NCI-H1417 treated with DMSO at 0.1 percent for 48 hours (cell line): ENCODE results near the gene KIF22.

Experiments
- DNase-seq: peaks from one replicate; lab custom pipeline; 2025; lab: John Stamatoyannopoulos, UW

Gene KIF22

DNA sequence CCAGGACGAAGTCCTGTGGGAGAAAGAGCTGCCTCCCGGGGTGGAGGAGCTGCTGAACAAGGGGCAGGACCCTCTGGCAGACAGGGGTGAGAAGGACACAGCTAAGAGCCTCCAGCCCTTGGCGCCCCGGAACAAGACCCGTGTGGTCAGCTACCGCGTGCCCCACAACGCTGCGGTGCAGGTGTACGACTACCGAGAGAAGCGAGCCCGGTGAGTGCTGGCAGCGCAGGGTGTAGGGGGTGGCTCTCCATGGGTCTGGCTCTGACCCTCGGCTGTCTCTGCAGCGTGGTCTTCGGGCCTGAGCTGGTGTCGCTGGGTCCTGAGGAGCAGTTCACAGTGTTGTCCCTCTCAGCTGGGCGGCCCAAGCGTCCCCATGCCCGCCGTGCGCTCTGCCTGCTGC is 51.1 kb downstream of the KIF22 start:
- DNase-seq, result no peak

DNA sequence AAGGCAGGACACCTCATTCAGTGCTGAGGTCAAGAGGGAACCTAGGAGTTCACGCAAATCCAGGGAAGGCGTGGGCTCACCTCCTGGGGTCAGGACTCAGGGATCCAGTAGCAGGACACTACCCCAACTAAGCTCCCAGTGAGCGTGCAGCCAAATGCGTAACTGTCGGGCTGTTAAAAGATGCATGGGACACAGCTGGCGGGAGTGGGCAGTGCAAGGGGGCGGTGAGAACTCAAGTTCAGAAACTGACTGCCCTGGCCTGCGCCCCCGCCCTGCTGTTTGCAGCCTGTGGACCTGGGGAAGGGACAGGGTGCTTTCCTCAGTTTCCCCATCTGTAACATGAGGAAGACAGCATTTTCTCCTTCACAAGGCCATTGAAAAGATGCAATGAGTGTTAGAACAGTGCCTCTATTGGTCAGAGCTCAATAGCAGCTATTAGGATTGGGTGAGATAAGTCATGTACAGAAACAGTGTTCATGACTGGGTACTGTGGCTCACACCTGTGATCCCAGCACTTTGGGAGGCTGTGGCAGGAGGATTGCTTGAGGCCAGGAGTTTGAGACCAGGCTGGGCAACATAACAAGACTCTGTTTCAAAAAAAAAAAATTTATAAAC is 52.3 kb downstream of the KIF22 start:
- no peak for DNase-seq

DNA sequence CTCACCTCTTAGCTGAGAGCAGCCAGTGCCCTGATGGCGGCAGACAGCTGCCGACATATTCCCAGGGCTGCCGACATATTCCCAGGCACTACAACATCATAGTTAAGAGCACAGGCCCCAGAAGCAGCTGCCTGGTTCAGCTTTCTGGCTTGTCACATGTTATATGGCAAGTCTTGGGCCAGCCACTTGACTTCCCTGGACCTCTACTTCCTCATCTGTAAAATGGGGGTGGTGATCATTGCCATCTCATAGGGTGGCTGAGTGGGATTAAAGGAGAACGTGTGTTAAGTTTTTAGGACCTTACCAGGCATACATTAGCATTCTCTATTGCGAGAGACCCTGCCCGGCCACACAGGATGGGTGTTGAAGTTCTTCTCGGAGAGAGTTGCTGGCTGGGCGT is 53.4 kb downstream of the KIF22 start:
- no peak for DNase-seq

DNA sequence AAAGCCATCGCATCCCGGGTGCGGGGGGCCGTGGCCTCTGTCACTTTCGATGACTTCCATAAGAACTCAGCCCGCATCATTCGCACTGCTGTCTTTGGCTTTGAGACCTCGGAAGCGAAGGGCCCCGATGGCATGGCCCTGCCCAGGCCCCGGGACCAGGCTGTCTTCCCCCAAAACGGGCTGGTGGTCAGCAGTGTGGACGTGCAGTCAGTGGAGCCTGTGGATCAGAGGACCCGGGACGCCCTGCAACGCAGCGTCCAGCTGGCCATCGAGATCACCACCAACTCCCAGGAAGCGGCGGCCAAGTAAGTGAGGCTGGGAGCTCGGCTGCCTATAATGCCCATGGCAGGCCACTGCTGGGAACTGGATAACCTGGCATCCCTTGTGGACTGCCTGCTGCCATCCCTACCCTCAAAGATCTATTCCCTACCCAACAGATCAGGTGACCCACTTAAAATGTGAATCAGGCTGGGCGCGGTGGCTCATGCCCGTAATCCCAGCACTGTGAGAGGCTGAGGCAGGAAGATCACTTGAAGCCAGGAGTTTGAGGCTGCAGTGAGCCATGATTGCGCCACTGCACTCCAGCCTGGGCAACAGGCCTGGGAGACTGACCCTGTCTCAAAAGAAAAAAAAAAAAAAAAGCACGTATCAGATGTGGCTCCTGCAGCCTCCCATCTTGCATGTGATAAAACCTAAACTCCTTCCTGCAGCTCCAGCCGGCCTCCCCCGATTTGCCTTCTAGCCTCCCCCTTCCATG is 54.2 kb downstream of the KIF22 start:
- DNase-seq, result no peak

DNA sequence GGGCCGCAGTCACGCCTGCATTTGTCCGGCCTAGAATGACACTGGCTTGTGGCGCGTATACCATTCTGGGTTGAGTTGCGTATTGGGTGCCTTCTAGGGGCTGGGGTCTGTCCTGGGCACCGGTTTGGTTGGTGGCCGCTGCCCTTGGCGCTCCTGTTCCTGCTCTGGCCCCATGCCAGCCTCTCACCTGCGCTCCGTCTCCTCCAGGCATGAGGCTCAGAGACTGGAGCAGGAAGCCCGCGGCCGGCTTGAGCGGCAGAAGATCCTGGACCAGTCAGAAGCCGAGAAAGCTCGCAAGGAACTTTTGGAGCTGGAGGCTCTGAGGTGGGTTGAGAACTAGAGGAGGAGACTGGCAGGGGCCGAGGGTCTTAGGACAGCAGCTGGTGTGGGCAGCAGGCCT is 55.1 kb downstream of the KIF22 start:
- DNase-seq, result no peak

DNA sequence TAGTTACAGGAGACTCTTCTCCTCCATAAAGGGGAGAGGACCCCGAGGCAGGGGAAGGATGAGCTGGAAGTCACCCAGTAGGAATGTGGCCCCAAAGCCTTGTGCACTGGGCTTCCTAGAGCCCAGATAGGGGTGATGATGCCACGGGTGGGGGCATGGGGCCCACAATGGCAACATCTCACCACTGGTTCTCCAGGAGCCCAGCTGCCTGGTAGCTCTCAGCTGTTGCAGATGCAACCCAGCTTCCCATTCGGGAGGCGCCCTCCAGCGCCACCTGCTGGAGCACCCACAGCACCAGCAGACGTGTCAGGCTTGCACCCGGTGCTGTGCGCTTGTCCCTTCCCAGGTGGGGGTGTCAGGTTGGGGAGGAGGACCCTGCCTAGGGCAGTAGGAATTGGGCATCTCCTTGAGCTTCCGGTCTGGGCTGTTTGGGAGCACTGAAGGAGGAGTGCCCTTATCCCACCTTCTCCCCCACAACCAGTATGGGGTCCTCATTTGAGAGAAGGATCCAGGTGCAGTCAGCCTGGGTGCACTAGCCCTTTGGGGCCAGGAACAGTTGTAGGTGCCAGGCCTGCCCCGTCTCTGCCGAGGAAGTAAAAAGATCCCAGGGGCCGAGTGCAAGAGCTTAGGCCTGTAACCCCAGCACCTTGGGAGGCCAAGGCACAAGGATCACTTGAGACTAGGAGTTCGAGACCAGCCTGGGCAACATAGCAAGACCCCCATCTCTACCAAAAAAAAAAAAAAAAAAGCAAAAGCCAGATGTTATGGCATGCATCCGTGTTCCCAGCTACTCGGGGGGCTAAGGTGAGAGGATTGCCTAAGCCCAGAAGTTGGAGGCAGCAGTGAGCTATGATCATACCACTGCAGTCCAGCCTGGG is 58.1 kb downstream of the KIF22 start:
- DNase-seq, result no peak

DNA sequence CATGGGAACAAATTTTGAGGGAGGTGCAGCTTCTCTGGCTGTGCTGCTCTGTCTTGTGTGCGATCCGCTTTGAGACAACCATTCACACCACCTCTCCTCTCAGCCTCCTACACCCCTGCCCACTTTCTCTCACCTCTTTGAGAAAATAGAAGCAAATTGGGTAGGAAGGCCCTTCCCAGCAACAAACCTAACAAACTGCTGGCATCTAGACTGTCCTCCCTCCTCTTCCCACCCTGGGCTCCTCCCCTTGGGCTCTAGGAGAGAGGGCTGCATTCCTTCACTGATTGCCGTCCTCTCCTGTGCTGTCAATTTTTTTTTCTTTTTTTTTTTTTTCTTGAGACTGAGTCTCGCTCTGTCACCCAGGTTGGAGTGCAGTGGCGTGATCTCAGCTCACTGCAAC is 59.0 kb downstream of the KIF22 start:
- DNase-seq, result no peak

DNA sequence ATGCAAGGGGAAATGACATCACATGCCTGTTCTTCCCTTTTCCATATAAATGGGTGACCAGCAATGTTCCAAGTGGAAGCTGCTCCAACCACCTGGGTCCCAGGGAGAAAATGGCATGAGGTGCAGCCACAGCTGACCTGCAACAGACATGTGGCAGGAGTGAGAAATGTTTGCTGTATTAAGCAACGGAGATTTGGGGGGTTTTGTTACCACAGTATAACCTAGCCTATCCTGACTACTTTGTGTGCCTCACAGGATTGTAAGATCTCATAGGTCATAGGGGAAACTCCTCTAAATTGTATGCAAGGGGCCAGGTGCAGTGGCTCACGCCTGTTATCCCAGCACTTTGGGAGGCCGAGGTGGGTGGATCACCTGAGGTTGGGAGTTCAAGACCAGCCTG is 60.4 kb downstream of the KIF22 start:
- DNase-seq, result no peak

DNA sequence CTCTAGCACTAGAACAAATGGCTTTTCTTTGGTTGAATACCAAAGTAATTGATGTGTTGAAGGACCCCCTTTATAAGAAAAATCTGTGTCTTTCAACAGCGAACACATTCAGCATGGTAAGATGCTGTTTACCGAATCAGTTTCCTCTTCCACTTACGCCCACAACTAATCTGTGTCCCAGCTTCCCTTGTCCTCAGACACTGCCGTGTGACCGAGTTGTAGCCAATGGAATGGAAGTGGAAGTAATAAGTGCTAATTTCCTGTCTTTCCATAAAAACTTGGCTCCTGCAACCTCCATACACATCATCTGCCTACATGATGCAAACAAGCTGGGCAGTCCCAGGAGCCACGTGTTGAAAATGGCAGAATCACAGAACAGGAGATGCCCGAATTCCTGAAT is 62.1 kb downstream of the KIF22 start:
- DNase-seq, result no peak

DNA sequence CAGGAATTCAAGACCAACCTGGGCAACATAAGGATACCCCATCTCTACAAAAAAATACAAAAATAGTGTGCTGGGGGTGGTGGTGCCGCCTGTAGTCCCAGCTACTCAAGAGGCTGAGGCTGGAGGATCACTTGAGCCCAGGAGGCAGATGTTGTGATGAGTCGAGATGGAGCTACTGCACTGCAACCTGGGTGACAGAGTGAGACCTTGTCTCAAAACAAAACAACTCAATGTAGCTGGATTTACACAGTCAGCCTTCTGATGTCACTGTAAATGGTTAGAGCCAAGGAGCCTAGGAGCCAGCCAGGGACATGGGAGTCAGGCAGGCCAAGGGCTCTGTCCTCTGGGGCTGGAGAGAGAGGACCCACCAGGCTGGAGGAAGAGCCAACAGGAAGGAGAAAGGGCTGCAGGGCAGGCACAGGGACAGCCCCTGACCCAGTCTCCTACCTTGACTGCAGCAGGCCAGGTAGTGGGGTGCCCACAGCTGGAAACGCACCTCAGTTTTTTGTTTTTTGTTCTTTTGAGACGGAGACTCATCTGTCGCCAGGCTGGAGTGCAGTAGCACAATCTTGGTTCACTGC is 64.1 kb downstream of the KIF22 start:
- no peak for DNase-seq
